SK-N-SH (cell line): ENCODE results near the gene EDIL3. TPM values are rescaled to one million over a fixed set of nuclear protein-coding genes. Genes with fewer than 3 reads are reported as not detected.

ENCODE experiments used
- CTCF ChIA-PET: fragments of 300-600, 350-600 bp; formaldehyde crosslinking; extraction: SDS; loops from one replicate; lab custom pipeline; 2021; lab: Yijun Ruan, JAX
- POLR2A ChIA-PET: fragments of 350-600 bp; sonication (Branson Sonifier 250); formaldehyde crosslinking; extraction: SDS; loops from one replicate; lab custom pipeline; 2020; ENCODE audit warnings: antibody characterized with exemption, inconsistent platforms; lab: Yijun Ruan, JAX
- DNase-seq: peaks from one replicate; pipeline ENCODE4 v3.0.0; 2012
- H2AFZ ChIP-seq: fragments of 200-600 bp; sonication (generic); 2 replicates; pipeline ENCODE4 v1.8.1; 2016; ENCODE audit warnings: antibody characterized with exemption, mild to moderate bottlenecking, low read depth
- H3F3A ChIP-seq: fragments of 200-600 bp; sonication (generic); replicated peaks from 2 replicates; pipeline ENCODE3; 2016; ENCODE audit warnings: antibody characterized with exemption, mild to moderate bottlenecking; ENCODE audit not compliant: insufficient read depth
- H3K27ac ChIP-seq, 2 experiments: fragments of 200-500 bp in 1 of 2; fragments of 200-600 bp in 1 of 2; sonication (Bioruptor generic) in 1 of 2; sonication (generic), shearing (Covaris generic) in 1 of 2; 2 replicates each; pipeline versions ENCODE4 v1.5.1 to v1.6.1; 2014 to 2016; ENCODE audit warnings: low read depth in 2 of 2, inconsistent platforms in 1 of 2, low read length in 1 of 2, mild to moderate bottlenecking in 1 of 2, mixed read lengths in 1 of 2
- H3K27me3 ChIP-seq: fragments of 200-600 bp; sonication (generic), shearing (Covaris generic); 2 replicates; pipeline ENCODE4 v1.6.1; 2016; ENCODE audit warnings: mixed run types; ENCODE audit not compliant: insufficient read depth
- H3K36me3 ChIP-seq, 2 experiments: fragments of 200-500 bp in 1 of 2; fragments of 200-600 bp in 1 of 2; sonication (Bioruptor generic) in 1 of 2; sonication (generic) in 1 of 2; replicated peaks in 1 of 2; 2 replicates each; pipeline versions ENCODE3 to v1.5.1; 2014 to 2016; ENCODE audit warnings: low read length in 1 of 2, mild to moderate bottlenecking in 1 of 2; ENCODE audit not compliant: insufficient read depth in 2 of 2, control insufficient read depth in 1 of 2
- H3K4me1 ChIP-seq, 2 experiments: fragments of 200-500 bp in 1 of 2; fragments of 200-600 bp in 1 of 2; sonication (Bioruptor generic) in 1 of 2; sonication (generic), shearing (Covaris generic) in 1 of 2; 2 replicates each; pipeline versions ENCODE4 v1.5.1 to v1.6.1; 2014 to 2016; ENCODE audit warnings: low read depth in 1 of 2, low read length in 1 of 2, mixed run types in 1 of 2; ENCODE audit not compliant: insufficient read depth in 2 of 2, control insufficient read depth in 1 of 2
- H3K4me2 ChIP-seq: fragments of 200-600 bp; sonication (generic), shearing (Covaris generic); 2 replicates; pipeline ENCODE4 v1.6.1; 2017; ENCODE audit warnings: mixed run types
- H3K4me3 ChIP-seq, 2 experiments: fragments of 200-500 bp in 1 of 2; fragments of 200-600 bp in 1 of 2; sonication (Bioruptor generic) in 1 of 2; sonication (generic), shearing (Covaris generic) in 1 of 2; 2 replicates each; pipeline versions ENCODE4 v1.5.1 to v1.8.1; 2014 to 2016; ENCODE audit warnings: low read depth in 2 of 2, inconsistent platforms in 1 of 2, low read length in 1 of 2, mild to moderate bottlenecking in 1 of 2, mixed read lengths in 1 of 2, moderate library complexity in 1 of 2
- H3K79me2 ChIP-seq: fragments of 200-600 bp; sonication (generic); 2 replicates; pipeline ENCODE4 v1.8.1; 2017; ENCODE audit warnings: mild to moderate bottlenecking; ENCODE audit not compliant: insufficient read depth
- H3K9ac ChIP-seq: fragments of 200-600 bp; sonication (generic); 2 replicates; pipeline ENCODE4 v1.6.1; 2017; ENCODE audit warnings: mixed run types
- H3K9me2 ChIP-seq: fragments of 200-600 bp; sonication (generic); 2 replicates; pipeline ENCODE4 v1.6.1; 2017; ENCODE audit warnings: mixed run types
- H3K9me3 ChIP-seq: fragments of 200-600 bp; sonication (generic); 2 replicates; pipeline ENCODE4 v1.6.1; 2017; ENCODE audit warnings: mixed run types, mild to moderate bottlenecking, moderate library complexity
- H4K20me1 ChIP-seq: fragments of 200-600 bp; sonication (generic); 2 replicates; pipeline ENCODE4 v1.6.1; 2017; ENCODE audit warnings: mild to moderate bottlenecking, mixed run types; ENCODE audit not compliant: insufficient read depth
- CHD2 ChIP-seq: fragments of 150-350 bp; IDR thresholded peaks from 2 replicates; pipeline ENCODE4 v1.6.1; 2018; ENCODE audit warnings: low read length; ENCODE audit not compliant: partially characterized antibody
- ELF1 ChIP-seq: IDR thresholded peaks from 2 replicates; pipeline ENCODE4 v1.4.0; 2012
- EP300 ChIP-seq, 2 experiments: IDR thresholded peaks; 2 replicates each; pipeline versions ENCODE4 v1.4.0 to v1.6.1; 2012; ENCODE audit warnings: borderline replicate concordance in 1 of 2, low read depth in 1 of 2, low read length in 1 of 2
- FOXJ3 ChIP-seq: sonication (generic); formaldehyde crosslinking; IDR thresholded peaks from 2 replicates; pipeline ENCODE4 v1.5.1; 2020; ENCODE audit warnings: mild to moderate bottlenecking, missing genetic modification reagents
- GATA2 ChIP-seq: sonication (generic); formaldehyde crosslinking; IDR thresholded peaks from 2 replicates; pipeline ENCODE4 v1.5.0; 2020; ENCODE audit warnings: mild to moderate bottlenecking, missing genetic modification reagents
- NFIC ChIP-seq: IDR thresholded peaks from 2 replicates; pipeline ENCODE4 v1.4.0; 2012; ENCODE audit warnings: borderline replicate concordance
- NRF1 ChIP-seq: IDR thresholded peaks from 2 replicates; pipeline ENCODE4 v1.6.1; 2012; ENCODE audit warnings: low read depth, mild to moderate bottlenecking, low read length
- POLR2AphosphoS5 ChIP-seq: IDR thresholded peaks from 2 replicates; pipeline ENCODE4 v1.6.1; 2012; ENCODE audit warnings: low read depth, low read length
- RXRA ChIP-seq: IDR thresholded peaks from 2 replicates; pipeline ENCODE4 v1.4.0; 2012; ENCODE audit warnings: low read depth, mild to moderate bottlenecking, borderline replicate concordance
- SIN3A ChIP-seq: IDR thresholded peaks from 2 replicates; pipeline ENCODE4 v1.6.1; 2012; ENCODE audit warnings: low read depth, mild to moderate bottlenecking, low read length, moderate library complexity, borderline replicate concordance
- SMC3 ChIP-seq: IDR thresholded peaks from 2 replicates; pipeline ENCODE4 v1.6.1; 2012; ENCODE audit warnings: low read depth, low read length, improper control_type of control experiment
- TCF12 ChIP-seq: IDR thresholded peaks from 2 replicates; pipeline ENCODE4 v1.4.0; 2012
- TEAD4 ChIP-seq: IDR thresholded peaks from 2 replicates; pipeline ENCODE4 v1.4.0; 2012; ENCODE audit warnings: mild to moderate bottlenecking, borderline replicate concordance; ENCODE audit not compliant: insufficient read depth
- YY1 ChIP-seq: IDR thresholded peaks from 2 replicates; pipeline ENCODE4 v1.4.0; 2012; ENCODE audit warnings: low read depth, mild to moderate bottlenecking
- ZBTB33 ChIP-seq: IDR thresholded peaks from 2 replicates; pipeline ENCODE4 v1.4.0; 2012; ENCODE audit warnings: low read depth, borderline replicate concordance
- WGBS: methylation state at CpG from one replicate; pipeline ENCODE4 v1.1.6; 2017; ENCODE audit warnings: low lambda C conversion rate; 5-methylcytosine and 5-hydroxymethylcytosine counted together
- polyA plus RNA-seq, 3 experiments: library from polyadenylated mRNA; depleted of rRNA; stranded (reverse); fragments of >200 nt; gene quantifications; 2 replicates each; pipeline ENCODE4 v1.2.3, GENCODE V29; 2012
- TF ChIP-seq, protein P1 (sequence below): fragments of 150-350 bp; IDR thresholded peaks from 2 replicates; pipeline ENCODE4 v1.6.1; 2016; ENCODE audit warnings: mild to moderate bottlenecking, low read depth, low read length
- TF ChIP-seq, protein P2 (sequence below): IDR thresholded peaks from 2 replicates; pipeline ENCODE4 v1.6.1; 2012; ENCODE audit warnings: mild to moderate bottlenecking, low read depth, low read length, moderate library complexity
- TF ChIP-seq, protein P3 (sequence below): IDR thresholded peaks from 2 replicates; pipeline ENCODE4 v1.4.0; 2012; ENCODE audit warnings: low read depth, borderline replicate concordance
- TF ChIP-seq, protein P4 (sequence below): IDR thresholded peaks from 2 replicates; pipeline ENCODE4 v1.4.0; 2012; ENCODE audit warnings: low read depth

The EDIL3 gene
- polyA plus RNA-seq, 1 of the 3 experiments (the other 2 are of a cell fraction), result 51.5 TPM

DNA sequence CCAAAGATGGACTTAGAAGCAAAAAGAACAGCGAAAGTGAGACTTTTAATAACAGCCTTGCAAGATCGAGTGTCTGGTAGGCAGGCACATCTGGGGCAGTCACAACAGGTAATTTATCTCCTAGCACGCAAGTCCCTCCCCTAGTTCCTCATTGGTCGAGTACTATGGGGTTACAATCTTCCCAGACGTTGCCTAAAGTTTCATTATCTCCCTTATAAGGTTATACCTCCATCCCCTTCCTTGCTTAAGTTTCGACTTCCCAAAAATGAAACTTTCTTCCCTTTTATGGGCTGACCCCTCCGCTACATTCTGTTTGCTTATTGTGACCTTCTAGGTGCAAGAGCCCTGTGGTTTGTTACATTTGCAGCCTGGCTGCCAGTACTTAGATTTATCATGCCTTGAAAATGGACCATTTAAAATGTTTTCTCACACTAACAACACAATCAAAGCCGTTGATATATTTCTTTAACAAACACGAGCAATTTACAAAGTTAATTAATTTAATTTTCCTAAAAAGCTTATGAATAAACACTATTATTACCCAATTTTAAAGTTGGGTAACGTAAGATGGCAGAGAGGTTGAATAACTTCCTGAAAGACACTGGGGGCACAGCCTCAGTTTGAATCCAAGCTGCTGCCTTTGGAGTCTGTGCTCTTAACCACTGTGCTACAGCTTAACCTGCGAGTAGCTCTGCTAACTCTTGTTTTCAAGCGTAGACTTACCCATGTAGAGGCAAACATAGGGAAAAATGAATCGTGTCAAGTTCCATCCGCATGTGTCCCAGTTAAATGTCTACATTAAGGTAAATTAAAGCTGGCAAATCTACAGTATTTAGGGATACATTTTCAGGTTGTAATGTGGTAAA lies 91.7 kb downstream of the EDIL3 start:
- Histone ChIP-seq H3F3A (peaks cover 42% of the 10 kb centered on the region), H2AFZ (no peak overlapping the region), H3K27me3 (no peaks in the 10 kb centered on the region), H3K4me1 (peaks cover 0 to 30% of the 10 kb centered on the region in 2 experiments; a peak in 3 of 4 replicates), H3K4me2 (no peak overlapping the region), H3K4me3 (no peak overlapping the region), H3K9ac (no peak overlapping the region), H3K36me3 (peaks cover 0 to 14% of the 10 kb centered on the region in 2 experiments), H3K9me3 (no peaks in the 10 kb centered on the region)
- DNase-seq, result no peak
- 79% methylated on average over 14 of the region's 14 CpGs for WGBS
- POLR2A ChIA-PET, result no interaction called here
- TF ChIP-seq FOXJ3 (CRISPR knock-in tag) (no peak), TCF12 (no peak), SIN3A (no peak), RXRA (no peak), TEAD4 (no peak), POLR2AphosphoS5 (no peak), YY1 (no peak), EP300 (IDR thresholded peaks at IDR 0.05; ENCODE audit: borderline replicate concordance in 1 of 2, low read depth in 1 of 2, low read length in 1 of 2) (no peak), CHD2 (no peak), NFIC (no peak), SMC3 (no peak), ZBTB33 (no peak), GATA2 (CRISPR knock-in tag) (no peak), NRF1 (no peak), ELF1 (no peak)
- TF ChIP-seq, protein P1, sequence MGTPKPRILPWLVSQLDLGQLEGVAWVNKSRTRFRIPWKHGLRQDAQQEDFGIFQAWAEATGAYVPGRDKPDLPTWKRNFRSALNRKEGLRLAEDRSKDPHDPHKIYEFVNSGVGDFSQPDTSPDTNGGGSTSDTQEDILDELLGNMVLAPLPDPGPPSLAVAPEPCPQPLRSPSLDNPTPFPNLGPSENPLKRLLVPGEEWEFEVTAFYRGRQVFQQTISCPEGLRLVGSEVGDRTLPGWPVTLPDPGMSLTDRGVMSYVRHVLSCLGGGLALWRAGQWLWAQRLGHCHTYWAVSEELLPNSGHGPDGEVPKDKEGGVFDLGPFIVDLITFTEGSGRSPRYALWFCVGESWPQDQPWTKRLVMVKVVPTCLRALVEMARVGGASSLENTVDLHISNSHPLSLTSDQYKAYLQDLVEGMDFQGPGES, result no peak
- TF ChIP-seq, protein P2, sequence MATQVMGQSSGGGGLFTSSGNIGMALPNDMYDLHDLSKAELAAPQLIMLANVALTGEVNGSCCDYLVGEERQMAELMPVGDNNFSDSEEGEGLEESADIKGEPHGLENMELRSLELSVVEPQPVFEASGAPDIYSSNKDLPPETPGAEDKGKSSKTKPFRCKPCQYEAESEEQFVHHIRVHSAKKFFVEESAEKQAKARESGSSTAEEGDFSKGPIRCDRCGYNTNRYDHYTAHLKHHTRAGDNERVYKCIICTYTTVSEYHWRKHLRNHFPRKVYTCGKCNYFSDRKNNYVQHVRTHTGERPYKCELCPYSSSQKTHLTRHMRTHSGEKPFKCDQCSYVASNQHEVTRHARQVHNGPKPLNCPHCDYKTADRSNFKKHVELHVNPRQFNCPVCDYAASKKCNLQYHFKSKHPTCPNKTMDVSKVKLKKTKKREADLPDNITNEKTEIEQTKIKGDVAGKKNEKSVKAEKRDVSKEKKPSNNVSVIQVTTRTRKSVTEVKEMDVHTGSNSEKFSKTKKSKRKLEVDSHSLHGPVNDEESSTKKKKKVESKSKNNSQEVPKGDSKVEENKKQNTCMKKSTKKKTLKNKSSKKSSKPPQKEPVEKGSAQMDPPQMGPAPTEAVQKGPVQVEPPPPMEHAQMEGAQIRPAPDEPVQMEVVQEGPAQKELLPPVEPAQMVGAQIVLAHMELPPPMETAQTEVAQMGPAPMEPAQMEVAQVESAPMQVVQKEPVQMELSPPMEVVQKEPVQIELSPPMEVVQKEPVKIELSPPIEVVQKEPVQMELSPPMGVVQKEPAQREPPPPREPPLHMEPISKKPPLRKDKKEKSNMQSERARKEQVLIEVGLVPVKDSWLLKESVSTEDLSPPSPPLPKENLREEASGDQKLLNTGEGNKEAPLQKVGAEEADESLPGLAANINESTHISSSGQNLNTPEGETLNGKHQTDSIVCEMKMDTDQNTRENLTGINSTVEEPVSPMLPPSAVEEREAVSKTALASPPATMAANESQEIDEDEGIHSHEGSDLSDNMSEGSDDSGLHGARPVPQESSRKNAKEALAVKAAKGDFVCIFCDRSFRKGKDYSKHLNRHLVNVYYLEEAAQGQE, result no peak
- TF ChIP-seq, protein P3, sequence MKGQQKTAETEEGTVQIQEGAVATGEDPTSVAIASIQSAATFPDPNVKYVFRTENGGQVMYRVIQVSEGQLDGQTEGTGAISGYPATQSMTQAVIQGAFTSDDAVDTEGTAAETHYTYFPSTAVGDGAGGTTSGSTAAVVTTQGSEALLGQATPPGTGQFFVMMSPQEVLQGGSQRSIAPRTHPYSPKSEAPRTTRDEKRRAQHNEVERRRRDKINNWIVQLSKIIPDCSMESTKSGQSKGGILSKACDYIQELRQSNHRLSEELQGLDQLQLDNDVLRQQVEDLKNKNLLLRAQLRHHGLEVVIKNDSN, result no peak
- TF ChIP-seq, protein P4, sequence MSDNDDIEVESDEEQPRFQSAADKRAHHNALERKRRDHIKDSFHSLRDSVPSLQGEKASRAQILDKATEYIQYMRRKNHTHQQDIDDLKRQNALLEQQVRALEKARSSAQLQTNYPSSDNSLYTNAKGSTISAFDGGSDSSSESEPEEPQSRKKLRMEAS, result no peak
- TF ChIP-seq, all 33 proteins: peak for 0
- Histone ChIP-seq H3K79me2 (peaks cover 66% of the 10 kb centered on the region), H4K20me1 (no peaks in the 10 kb centered on the region), H3K9me2 (no peaks in the 10 kb centered on the region), H3K27ac (no peak overlapping the region)
- CTCF ChIA-PET, result no interaction called here
